Tibial nerve (tissue), 4 donors: Measurements from ENCODE around the gene ST6GALNAC5. TPM values are rescaled to one million over a fixed set of nuclear protein-coding genes. Genes with fewer than 3 reads are reported as not detected.

ENCODE experiments used
- DNase-seq, 2 donors: peaks; one replicate each; pipeline ENCODE4 v3.0.0-alpha.2; 2019; ENCODE audit warnings: low spot score in 2 of 2
- H3K27ac ChIP-seq, 4 donors: fragments of 200-600 bp; sonication (generic) in 3 of 4; one replicate each; pipeline ENCODE4 v1.5.1; 2017 to 2019; ENCODE audit warnings: mild to moderate bottlenecking in 1 of 4
- H3K27me3 ChIP-seq, 2 donors: fragments of 200-600 bp; sonication (generic) in 1 of 2; one replicate each; pipeline versions ENCODE4 v1.5.1 to v1.6.0; 2017 to 2019
- H3K36me3 ChIP-seq, 3 donors: fragments of 200-600 bp; sonication (generic); one replicate each; pipeline ENCODE4 v1.5.1; 2018 to 2019
- H3K4me1 ChIP-seq, 4 donors: fragments of 200-600 bp; sonication (generic) in 3 of 4; one replicate each; pipeline ENCODE4 v1.5.1; 2017 to 2019
- H3K4me3 ChIP-seq, 4 donors: fragments of 200-600 bp; sonication (generic) in 3 of 4; one replicate each; pipeline ENCODE4 v1.5.1; 2017 to 2019; ENCODE audit warnings: mild to moderate bottlenecking in 1 of 4, moderate library complexity in 1 of 4
- H3K9me3 ChIP-seq, 4 donors: fragments of 200-600 bp; sonication (generic) in 3 of 4; one replicate each; pipeline ENCODE4 v1.5.1; 2017 to 2019
- EP300 ChIP-seq, 2 donors: sonication (generic); formaldehyde crosslinking; IDR thresholded peaks; one replicate each; pipeline ENCODE4 v1.6.1; 2017; ENCODE audit warnings: antibody characterized with exemption in 2 of 2, mild to moderate bottlenecking in 1 of 2
- POLR2A ChIP-seq, 2 donors: fragments of 450-650 bp; IDR thresholded peaks; one replicate each; pipeline ENCODE4 v1.6.1; 2017; ENCODE audit warnings: antibody characterized with exemption in 2 of 2, mild to moderate bottlenecking in 2 of 2, moderate library complexity in 2 of 2
- WGBS, 2 donors: methylation state at CpG; one replicate each; pipeline ENCODE4 v1.1.5; 2018; 5-methylcytosine and 5-hydroxymethylcytosine counted together
- total RNA-seq, 4 donors: library from RNA; depleted of rRNA; stranded (reverse); fragments of >200 nt; gene quantifications; one replicate each; pipeline ENCODE4 v1.1.0, GENCODE V29; 2016
- TF ChIP-seq, protein P1 (sequence below), 5 experiments: fragments of 200-600 bp in 3 of 5; fragments of 450-650 bp in 2 of 5; sonication (generic) in 3 of 5; IDR thresholded peaks; one replicate each; pipeline ENCODE4 v1.5.1; 2016 to 2019; ENCODE audit warnings: antibody characterized with exemption in 5 of 5, mild to moderate bottlenecking in 3 of 5, moderate library complexity in 2 of 5

ST6GALNAC5 gene
- total RNA-seq, 4 donors from 2014 or later = 10.6 to 57.2 (median 20.5) TPM

DNA sequence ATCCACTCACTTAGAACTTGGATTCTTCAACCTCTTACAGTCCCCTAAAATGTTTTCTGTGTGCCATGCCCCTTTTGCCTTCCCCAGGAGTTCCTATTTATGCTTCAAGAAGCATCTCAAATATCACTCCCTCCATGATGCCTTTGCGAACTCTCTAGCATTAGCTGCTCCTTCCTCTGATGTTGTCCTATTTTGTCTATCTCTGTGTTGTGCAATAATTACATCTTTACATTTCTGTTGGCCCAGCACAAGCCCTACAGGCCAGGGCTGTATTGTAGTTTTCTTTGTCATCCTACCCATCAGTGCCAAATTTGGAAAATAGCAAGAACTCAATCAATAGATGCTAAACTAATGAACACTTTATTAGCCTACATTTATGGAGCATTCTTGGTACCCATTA is 125.8 kb downstream of the ST6GALNAC5 start:
- no peaks in the 10 kb centered on the region for H3K9me3 ChIP-seq
- H3K4me3 ChIP-seq = no peak overlapping the region
- no peaks in the 10 kb centered on the region for H3K27me3 ChIP-seq
- peak overlapping the region in 1 of 4 donors; percentile 32 for H3K27ac ChIP-seq
- H3K36me3 ChIP-seq = no peaks in the 10 kb centered on the region
- TF ChIP-seq POLR2A (IDR thresholded peaks at IDR 0.05) (no peak), EP300 (IDR thresholded peaks at IDR 0.05) (no peak)
- TF ChIP-seq, protein P1, sequence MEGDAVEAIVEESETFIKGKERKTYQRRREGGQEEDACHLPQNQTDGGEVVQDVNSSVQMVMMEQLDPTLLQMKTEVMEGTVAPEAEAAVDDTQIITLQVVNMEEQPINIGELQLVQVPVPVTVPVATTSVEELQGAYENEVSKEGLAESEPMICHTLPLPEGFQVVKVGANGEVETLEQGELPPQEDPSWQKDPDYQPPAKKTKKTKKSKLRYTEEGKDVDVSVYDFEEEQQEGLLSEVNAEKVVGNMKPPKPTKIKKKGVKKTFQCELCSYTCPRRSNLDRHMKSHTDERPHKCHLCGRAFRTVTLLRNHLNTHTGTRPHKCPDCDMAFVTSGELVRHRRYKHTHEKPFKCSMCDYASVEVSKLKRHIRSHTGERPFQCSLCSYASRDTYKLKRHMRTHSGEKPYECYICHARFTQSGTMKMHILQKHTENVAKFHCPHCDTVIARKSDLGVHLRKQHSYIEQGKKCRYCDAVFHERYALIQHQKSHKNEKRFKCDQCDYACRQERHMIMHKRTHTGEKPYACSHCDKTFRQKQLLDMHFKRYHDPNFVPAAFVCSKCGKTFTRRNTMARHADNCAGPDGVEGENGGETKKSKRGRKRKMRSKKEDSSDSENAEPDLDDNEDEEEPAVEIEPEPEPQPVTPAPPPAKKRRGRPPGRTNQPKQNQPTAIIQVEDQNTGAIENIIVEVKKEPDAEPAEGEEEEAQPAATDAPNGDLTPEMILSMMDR (IDR thresholded peaks at IDR 0.05) = no peak
- WGBS, 2 donors = 94 to 100% methylated on average over 1 of the region's 1 CpG
- DNase-seq = no peak
- H3K4me1 ChIP-seq = peaks cover 0 to 18% (median 3%) of the 10 kb centered on the region in 4 donors

DNA sequence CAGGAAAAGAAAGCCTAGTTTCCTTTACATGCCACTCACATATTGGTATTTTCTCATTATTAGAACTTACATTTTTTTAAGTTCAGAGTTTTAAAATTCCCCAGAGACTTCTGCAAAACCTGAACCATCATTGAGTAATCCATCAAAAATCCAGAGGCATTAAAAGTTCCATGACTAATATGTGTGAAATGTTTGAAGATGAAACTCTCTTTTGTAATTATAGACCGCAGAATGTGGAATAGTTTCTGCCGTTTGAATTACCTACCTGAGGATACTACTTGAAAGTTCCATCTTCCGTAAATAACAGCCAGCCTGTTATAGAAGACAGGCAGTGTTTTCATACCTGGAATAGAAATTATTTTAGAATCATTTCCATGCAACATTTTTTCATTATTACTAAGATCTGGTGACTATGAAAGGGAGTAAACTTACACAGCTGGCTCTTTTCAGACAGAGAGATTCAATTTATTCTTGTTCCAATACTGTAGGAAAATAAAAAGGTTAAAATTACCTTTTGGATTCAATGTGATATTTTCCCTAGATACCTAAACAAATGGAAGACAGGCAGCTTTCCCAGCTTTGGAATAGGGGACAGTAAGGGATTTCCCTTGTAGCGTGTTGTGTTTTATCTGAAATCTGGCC is 131.4 kb downstream of the ST6GALNAC5 start:
- no peak overlapping the region for H3K27ac ChIP-seq
- TF ChIP-seq POLR2A (IDR thresholded peaks at IDR 0.05) (no peak), EP300 (IDR thresholded peaks at IDR 0.05) (no peak)
- TF ChIP-seq, protein P1 (IDR thresholded peaks at IDR 0.05) = no peak
- 67 to 70% methylated on average over 4 of the region's 4 CpGs for WGBS, 2 donors
- H3K4me3 ChIP-seq = no peak overlapping the region
- no peaks in the 10 kb centered on the region for H3K9me3 ChIP-seq
- H3K4me1 ChIP-seq = peaks cover 0 to 9% (median 3%) of the 10 kb centered on the region in 4 donors
- H3K27me3 ChIP-seq = no peaks in the 10 kb centered on the region
- no peak for DNase-seq
- no peaks in the 10 kb centered on the region for H3K36me3 ChIP-seq

DNA sequence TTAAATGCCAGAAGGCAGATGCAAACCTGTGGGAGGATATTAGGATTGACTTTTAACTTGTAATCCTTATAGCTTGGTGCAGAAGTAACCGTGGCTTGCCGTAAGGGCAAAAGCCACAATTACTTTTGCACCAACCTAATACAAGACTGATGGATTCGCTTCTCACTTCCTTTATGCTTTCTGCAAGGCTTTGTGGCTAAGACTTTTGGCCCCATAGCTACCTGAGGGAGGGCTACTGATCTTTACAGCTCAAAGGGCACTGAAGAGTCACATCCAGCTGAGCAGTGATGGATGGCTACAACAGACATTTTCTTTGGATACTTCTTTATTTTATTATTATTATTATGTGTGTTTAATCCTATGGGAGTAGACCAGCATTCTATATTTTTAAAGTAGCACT is 140.4 kb downstream of the ST6GALNAC5 start:
- Histone ChIP-seq H3K4me3 (no peak overlapping the region), H3K9me3 (no peaks in the 10 kb centered on the region), H3K27me3 (no peaks in the 10 kb centered on the region), H3K27ac (no peak overlapping the region), H3K4me1 (no peaks in the 10 kb centered on the region), H3K36me3 (no peaks in the 10 kb centered on the region)
- TF ChIP-seq, protein P1 (IDR thresholded peaks at IDR 0.05) = no peak
- TF ChIP-seq EP300 (IDR thresholded peaks at IDR 0.05) (no peak), POLR2A (IDR thresholded peaks at IDR 0.05) (no peak)
- 80 to 95% methylated on average over 3 of the region's 3 CpGs for WGBS, 2 donors
- DNase-seq = no peak

DNA sequence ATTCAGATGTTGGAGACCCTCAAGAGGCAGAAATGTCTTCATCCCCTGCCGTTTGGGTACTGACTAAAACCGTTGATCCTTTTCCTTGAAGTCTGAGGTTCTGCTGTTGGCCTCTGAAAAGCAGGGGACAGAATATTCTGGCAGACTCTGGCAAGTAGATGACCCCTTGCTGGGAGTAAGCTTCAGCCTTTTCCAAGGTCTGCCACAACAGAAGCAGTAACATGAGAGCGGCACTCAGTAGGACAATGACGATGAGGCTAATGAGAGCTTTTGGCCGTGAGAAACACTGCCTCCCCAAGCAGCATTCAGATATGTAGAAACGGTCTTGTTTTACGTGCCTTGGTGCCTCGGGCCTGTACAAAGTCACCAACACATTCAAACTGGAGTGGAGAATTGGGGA is 143.7 kb downstream of the ST6GALNAC5 start:
- Histone ChIP-seq H3K4me1 (peaks cover 0 to 6% (median 0%) of the 10 kb centered on the region in 4 donors), H3K27me3 (no peaks in the 10 kb centered on the region), H3K27ac (no peak overlapping the region), H3K9me3 (no peaks in the 10 kb centered on the region), H3K36me3 (no peaks in the 10 kb centered on the region), H3K4me3 (no peak overlapping the region)
- 64 to 72% methylated on average over 8 of the region's 8 CpGs for WGBS, 2 donors
- TF ChIP-seq POLR2A (IDR thresholded peaks at IDR 0.05) = no peak
- TF ChIP-seq EP300 (IDR thresholded peaks at IDR 0.05) = no peak
- TF ChIP-seq, protein P1 (IDR thresholded peaks at IDR 0.05) = no peak
- no peak for DNase-seq

DNA sequence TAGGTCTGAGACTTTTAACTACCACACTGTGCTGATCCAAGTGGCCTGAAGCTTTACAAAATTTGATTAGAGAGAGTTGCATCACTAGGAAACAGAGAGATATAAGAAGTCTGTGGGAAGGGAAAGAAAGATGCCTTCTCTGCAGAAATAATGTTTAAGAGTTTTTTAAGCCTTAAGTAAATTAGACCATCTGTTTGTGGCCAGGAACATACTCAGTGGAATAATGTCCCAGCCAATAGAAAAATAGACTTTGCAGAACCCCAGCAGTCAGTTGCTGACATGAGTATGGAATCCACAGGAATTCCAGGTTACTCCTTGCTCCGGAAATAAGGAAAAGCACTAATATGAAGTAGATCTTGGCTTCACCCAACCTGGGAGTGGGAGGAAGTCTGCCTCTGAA is 144.8 kb downstream of the ST6GALNAC5 start:
- TF ChIP-seq POLR2A (IDR thresholded peaks at IDR 0.05) = no peak
- TF ChIP-seq, protein P1 (IDR thresholded peaks at IDR 0.05) = no peak
- no peak for TF ChIP-seq EP300 (IDR thresholded peaks at IDR 0.05)
- Histone ChIP-seq H3K4me3 (no peak overlapping the region), H3K36me3 (no peaks in the 10 kb centered on the region), H3K27ac (no peak overlapping the region), H3K4me1 (peaks cover 0 to 7% (median 3%) of the 10 kb centered on the region in 4 donors), H3K27me3 (no peaks in the 10 kb centered on the region), H3K9me3 (no peaks in the 10 kb centered on the region)
- WGBS, 2 donors = 76 to 82% methylated on average over 1 of the region's 1 CpG
- no peak for DNase-seq
